CMK (cell line): Measurements from ENCODE around the gene EPHB2.

Experiments
- DNase-seq: peaks from one replicate; pipeline ENCODE4 v3.0.0-alpha.2; 2010; ENCODE audit warnings: low read depth

The EPHB2 gene

DNA sequence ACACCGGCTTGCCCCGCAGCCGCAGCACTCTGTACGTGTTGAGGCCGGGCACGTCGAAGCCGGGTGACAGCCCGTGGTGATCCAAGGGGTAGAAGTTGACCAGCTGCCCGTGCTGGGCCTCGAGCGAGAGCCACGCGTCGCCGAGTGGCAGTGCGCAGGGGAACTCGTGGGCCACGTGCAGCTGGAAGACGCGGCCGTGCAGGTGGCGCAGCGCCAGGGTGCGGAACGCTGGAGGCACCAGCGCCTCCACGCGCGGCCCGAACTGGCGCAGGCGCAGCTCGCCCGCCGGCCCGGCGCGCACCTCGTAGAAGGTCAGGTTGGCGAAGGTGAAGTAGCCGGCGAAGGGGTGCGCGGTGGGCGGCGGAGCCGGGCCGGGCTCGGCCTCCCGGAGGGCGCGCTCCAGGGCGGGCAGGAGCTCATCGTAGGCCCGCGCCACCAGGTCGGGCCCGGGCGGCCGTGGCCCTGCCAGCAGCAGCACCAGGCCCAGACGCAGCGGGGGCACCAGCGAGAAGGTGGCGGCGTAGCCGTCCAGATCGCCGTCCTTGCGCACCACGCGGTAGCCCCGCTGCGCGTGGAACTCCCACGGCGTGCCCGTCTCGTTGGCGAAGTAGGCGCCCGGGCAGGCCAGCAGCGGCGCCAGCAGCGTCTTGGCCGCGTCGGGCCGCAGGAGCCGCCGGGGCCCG is 242.6 kb downstream of the EPHB2 start:
- no peak for DNase-seq

DNA sequence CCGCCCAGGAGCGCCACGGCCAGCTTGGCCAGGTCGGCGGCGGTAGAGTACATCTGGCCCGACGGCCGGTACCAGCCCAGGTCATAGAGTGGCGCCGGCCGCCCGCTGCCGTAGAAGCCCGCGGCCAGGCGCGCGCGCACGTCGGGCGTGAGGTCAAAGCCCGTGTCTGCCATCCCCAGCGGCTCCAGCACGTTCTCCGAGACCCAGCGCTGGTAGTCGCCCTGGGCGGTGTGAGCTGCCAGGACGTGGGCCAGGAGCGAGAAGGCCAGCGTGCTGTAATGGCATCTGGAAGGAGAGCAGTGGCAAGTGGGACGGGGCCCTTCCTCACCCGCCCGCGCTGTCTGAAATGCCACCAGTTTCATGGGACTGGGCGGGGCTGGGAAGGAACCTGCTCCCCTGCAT is 243.1 kb downstream of the EPHB2 start:
- no peak for DNase-seq

DNA sequence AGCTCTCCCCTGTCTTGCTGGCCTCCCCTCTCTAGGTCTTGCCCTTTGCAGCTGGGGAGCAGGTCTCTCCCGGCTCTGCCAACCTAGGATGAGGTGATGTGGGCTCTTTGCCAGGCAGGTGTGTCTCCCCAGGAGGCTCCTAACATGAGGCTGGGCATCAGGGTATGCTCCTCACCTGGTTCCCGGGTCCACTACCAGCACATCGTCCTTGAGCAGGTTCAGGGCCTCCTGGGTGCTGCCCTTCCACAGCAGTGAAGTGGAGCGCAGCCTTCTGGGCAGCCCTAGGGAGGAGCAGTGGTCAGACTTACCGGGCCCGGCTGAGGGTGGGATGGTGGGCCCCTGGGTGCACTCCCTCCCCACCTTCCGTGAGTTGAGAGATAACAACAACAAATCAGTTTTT is 244.5 kb downstream of the EPHB2 start:
- DNase-seq, result no peak

DNA sequence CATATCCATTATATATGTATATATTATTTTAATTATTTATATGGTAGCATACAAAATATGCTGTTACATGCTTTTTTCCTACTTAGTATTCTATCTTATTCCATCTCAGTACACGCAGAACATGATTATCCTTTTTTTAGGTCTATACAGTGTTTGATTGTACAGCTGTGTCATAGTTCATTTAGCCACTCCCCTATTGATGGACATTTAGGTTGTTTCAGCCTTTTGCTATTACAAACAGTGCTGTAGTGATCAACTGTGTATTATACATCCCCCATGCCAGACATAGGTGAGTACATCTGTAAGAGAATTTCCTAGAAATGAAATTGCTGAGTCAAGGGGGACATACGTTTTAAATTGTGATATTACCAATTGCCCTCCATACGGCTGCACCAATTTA is 246.4 kb downstream of the EPHB2 start:
- DNase-seq, result no peak

DNA sequence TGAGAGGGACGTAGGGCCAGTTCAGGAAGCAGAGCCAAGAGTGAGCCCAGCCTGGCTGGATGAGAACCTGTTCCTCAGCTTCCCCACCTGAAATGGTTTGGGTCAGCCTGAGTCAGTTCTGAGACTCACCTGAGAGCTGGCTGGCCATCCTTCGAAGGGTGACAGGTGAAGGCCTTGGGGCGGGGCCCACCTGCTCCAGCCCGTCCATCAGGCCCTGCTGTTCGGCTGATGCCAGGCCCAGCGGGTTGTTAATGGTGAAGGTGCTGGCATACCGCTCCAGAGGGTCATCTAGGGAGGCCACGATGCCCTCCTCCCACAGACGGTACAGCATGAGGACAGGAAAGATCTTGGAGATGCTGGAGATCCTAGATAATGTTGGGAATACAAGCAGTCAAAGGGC is 247.9 kb downstream of the EPHB2 start:
- DNase-seq, result no peak

DNA sequence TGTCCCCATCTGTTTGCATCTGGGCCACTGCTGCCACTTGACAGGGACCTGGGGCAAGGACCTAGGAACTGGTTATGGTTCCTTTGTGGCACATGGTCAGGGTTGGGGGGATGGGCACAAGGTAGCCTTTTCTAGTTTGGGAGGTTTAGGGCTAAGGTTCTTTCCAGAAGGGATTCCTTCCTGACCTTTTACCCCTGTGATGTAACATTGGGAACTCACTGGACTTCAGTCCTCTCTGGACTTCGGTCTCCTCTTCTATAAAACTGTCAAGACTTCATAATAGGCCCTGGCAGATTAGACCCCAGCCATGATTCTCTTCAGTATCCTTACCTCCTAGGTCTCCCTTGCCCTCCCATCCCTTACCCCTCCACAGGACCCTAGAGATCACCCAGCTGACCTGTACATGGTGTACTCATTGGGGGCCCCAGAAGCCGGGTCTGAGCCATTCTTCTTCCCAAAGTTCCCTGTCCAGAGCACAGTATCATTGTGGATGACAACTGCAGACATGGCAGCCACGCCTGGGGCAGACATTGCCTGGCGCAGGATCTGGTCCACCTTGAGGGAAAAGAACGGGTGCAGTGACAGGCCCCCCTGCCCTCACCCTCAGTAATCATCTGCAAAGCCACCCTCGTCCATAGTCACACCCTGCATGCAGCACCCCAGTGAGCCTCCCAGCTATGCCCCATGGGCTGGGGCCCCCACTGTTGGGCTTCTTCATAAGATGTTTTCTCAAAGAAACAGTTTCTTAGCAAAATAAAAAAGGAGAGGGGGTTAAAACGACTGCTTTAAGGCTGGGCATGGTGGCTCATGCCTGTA is 249.1 kb downstream of the EPHB2 start:
- no peak for DNase-seq

DNA sequence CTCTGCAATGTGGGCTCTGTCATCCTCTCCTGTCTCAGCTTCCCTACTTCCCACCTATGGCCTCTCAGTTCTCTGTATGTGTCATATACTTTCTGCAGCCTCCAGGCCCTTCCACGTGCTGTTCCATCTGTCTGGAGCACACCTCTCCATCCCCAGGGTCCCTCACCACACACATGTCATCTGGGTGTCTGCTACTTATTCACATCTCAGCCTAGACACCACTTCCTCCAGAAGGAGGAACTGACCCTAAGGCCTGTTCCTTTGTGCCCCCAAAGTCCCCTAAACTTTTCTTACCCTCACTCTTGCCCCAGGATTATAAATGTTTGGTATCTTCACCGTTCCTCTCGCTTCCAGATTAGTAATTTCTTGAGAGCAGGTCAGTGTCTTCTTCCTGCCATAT is 251.9 kb downstream of the EPHB2 start:
- DNase-seq, result no peak

DNA sequence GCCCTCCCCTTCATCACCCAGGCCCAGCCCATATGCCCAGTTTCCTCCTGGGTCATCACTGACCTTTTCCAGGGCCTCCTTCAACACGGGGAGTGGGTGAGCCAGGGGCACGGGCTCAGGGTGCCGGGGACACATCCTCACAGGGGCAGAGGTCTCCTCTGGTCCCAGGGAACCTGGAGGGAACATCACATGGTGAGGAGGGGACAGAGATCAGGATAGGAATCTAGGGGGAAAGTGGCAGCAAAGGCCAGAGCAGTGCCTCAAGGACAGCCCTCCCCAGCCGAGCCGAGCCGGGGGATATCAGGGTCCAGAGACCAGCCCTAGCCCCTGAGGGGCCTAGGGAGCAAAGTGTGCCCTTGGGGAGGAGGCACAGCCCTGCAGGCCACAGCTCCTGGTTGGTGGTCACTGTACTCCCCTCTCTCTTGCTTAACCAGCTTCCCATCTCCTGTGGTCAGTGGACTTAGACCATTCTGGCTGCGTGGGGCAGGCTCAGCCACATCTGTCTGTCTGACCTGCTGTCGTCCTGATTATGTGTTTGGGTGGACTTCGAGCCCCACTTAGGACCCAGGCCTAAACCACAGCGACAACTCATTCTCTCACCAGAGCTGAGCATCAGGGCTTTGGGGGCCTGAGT is 252.5 kb downstream of the EPHB2 start:
- DNase-seq, result no peak

DNA sequence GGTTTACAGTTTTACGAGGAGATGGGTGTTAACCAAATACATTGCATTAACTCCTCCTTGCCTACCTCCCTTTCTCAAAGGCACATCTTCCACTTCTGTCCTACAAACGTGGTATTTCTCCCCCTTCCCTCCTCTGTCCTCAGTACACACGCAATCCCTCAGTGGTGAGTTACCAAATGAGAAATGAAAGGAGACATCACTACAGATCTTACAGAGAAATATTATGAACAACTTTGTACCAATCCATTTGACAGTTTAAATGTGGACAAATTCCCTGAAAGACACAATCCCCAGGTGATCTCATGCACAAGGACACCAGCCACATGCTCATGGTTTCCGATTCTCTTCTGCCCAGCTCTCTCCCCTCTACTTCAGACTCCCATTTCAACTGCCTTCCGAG is 255.7 kb downstream of the EPHB2 start:
- no peak for DNase-seq

DNA sequence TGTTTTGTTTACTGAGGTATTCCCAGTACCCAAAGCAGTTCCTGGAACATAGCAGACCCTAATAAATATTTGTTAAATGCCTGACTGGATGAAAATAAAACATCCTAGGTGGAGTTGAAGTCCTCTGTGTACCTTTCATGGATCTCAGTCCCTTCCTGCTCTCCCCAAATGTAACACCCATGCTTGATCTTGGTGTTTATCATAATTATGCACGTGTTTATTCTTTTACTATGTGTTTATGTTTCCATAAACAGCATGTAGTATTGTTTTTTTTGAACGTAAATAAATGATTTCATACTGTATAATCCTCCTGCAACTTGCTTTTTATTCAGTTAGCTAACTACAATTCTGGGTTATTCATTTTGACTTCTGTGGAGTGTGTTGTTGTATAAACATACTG is 257.2 kb downstream of the EPHB2 start:
- DNase-seq, result no peak

DNA sequence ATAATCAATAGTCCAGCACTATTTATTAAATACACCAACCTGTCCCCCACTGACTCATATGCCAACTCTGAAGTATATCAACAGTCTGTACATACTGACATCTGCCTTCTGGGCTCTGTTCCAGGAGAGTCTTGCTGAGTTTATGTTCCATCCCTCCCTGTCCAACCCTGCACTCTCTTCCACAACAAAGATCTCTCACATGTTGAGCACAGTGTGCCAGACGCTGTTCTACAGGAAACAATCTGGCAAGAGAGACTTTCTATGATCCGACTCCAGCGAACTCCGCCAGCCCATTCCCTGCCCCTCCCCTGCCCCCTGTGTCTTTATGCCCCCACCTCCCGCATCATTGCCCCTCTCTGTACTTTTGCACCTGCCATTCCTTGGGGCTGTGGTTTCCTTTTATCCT is 258.7 kb downstream of the EPHB2 start:
- no peak for DNase-seq

DNA sequence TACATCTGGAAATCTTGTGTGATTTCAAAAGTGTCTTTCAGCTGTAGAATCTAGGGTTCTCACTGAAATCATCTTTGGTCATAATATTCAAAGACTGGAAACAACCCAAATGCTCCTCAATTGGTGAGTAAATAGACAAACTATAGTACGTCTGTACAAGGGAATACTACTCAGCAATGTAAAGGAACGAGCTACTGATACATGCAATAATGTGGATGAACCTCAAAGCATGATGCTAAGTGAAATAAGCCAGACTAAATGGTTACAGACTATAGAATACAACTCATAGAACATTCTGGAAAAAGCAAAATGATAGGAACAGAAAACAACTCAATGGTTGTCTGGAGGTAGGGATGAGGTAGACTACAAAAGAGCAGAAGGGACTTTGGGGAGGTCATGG is 259.5 kb downstream of the EPHB2 start:
- no peak for DNase-seq
